ENCODE measurements around the gene TMEM101.
"Not testable (repeated sequence)": the region's sequence is repeated elsewhere in the genome, so short reads cannot be mapped to it uniquely, and the experiment has no call there.

Gene TMEM101

GRCh38 chr17:44005527-44006271, 9.1 kb downstream of the TMEM101 start:
- Histone ChIP-seq H3K9ac (ENCODE audit: low read length) (no peak overlapping the region), H3K27me3 (ENCODE audit: control insufficient read depth, insufficient read depth, low read length) (peaks cover 65% of the 10 kb centered on the region)

GRCh38 chr17:44004761-44005526, 9.8 kb downstream of the TMEM101 start:
- no peak overlapping the region for H3K27ac ChIP-seq (ENCODE audit: low read length)
- H3K4me3 ChIP-seq (ENCODE audit: low read length), result peak overlapping the region; percentile 79
- H3K9me3 ChIP-seq (ENCODE audit: control insufficient read depth, low read depth, low read length), result no peaks in the 10 kb centered on the region
- H3K4me1 ChIP-seq (ENCODE audit: control insufficient read depth, low read depth, low read length), result peaks cover 12% of the 10 kb centered on the region
- no peaks in the 10 kb centered on the region for H3K36me3 ChIP-seq (ENCODE audit: control insufficient read depth, low read depth, low read length)
- no peak overlapping the region for H3K9ac ChIP-seq (ENCODE audit: low read length)
- H3K27me3 ChIP-seq (ENCODE audit: control insufficient read depth, insufficient read depth, low read length), result peaks cover 65% of the 10 kb centered on the region

More at GRCh38 chr17:44005527-44006271, 9.1 kb downstream of the TMEM101 start:
- Histone ChIP-seq H3K27ac (ENCODE audit: low read length) (no peak overlapping the region), H3K4me1 (ENCODE audit: control insufficient read depth, low read depth, low read length) (peaks cover 12% of the 10 kb centered on the region), H3K9me3 (ENCODE audit: control insufficient read depth, low read depth, low read length) (no peaks in the 10 kb centered on the region), H3K36me3 (ENCODE audit: control insufficient read depth, low read depth, low read length) (peaks cover 3% of the 10 kb centered on the region), H3K4me3 (ENCODE audit: low read length) (peak overlapping the region; percentile 79)

GRCh38 chr17:44004077-44004760, 10.5 kb downstream of the TMEM101 start, which contains the start of gene NAGS:
Gene NAGS, plus strand, starts transcription at chr17:44004622. Its CDS starts 42 bp downstream, at chr17:44004664.
- H3K27me3 ChIP-seq (ENCODE audit: control insufficient read depth, insufficient read depth, low read length), result peaks cover 62% of the 10 kb centered on the region
- no peaks in the 10 kb centered on the region for H3K9me3 ChIP-seq (ENCODE audit: control insufficient read depth, low read depth, low read length)
- no peaks in the 10 kb centered on the region for H3K36me3 ChIP-seq (ENCODE audit: control insufficient read depth, low read depth, low read length)
- H3K4me3 ChIP-seq (ENCODE audit: low read length), result peak within 1 kb of the TSS; percentile 79
- peaks cover 12% of the 10 kb centered on the region for H3K4me1 ChIP-seq (ENCODE audit: control insufficient read depth, low read depth, low read length)
- H3K27ac ChIP-seq (ENCODE audit: low read length), result no peak within 1 kb of the TSS
- no peak within 1 kb of the TSS for H3K9ac ChIP-seq (ENCODE audit: low read length)

- peaks cover 5% of the 10 kb centered on the region for H3K4me1 ChIP-seq (ENCODE audit: control insufficient read depth, low read depth, low read length)
- H3K27me3 ChIP-seq (ENCODE audit: control insufficient read depth, insufficient read depth, low read length), result peaks cover 46% of the 10 kb centered on the region
- no peak overlapping the region for H3K27ac ChIP-seq (ENCODE audit: low read length)
Measured at GRCh38 chr17:44002141-44002848, 12.5 kb downstream of the TMEM101 start.

GRCh38 chr17:44001461-44001920, 13.3 kb downstream of the TMEM101 start:
- H3K9me3 ChIP-seq (ENCODE audit: control insufficient read depth, low read depth, low read length), result no peaks in the 10 kb centered on the region
- peaks cover 45% of the 10 kb centered on the region for H3K27me3 ChIP-seq (ENCODE audit: control insufficient read depth, insufficient read depth, low read length)
- no peaks in the 10 kb centered on the region for H3K36me3 ChIP-seq (ENCODE audit: control insufficient read depth, low read depth, low read length)
- H3K27ac ChIP-seq (ENCODE audit: low read length), result no peak overlapping the region
- H3K4me3 ChIP-seq (ENCODE audit: low read length), result no peak overlapping the region
- peaks cover 5% of the 10 kb centered on the region for H3K4me1 ChIP-seq (ENCODE audit: control insufficient read depth, low read depth, low read length)
- no peak overlapping the region for H3K9ac ChIP-seq (ENCODE audit: low read length)

More at GRCh38 chr17:44002141-44002848, 12.5 kb downstream of the TMEM101 start:
- no peak overlapping the region for H3K4me3 ChIP-seq (ENCODE audit: low read length)
- H3K9me3 ChIP-seq (ENCODE audit: control insufficient read depth, low read depth, low read length), result no peaks in the 10 kb centered on the region
- no peaks in the 10 kb centered on the region for H3K36me3 ChIP-seq (ENCODE audit: control insufficient read depth, low read depth, low read length)
- H3K9ac ChIP-seq (ENCODE audit: low read length), result no peak overlapping the region

GRCh38 chr17:44000871-44001460, 13.8 kb downstream of the TMEM101 start:
- no peaks in the 10 kb centered on the region for H3K9me3 ChIP-seq (ENCODE audit: control insufficient read depth, low read depth, low read length)
- H3K36me3 ChIP-seq (ENCODE audit: control insufficient read depth, low read depth, low read length), result no peaks in the 10 kb centered on the region
- H3K27ac ChIP-seq (ENCODE audit: low read length), result no peak overlapping the region
- peaks cover 5% of the 10 kb centered on the region for H3K4me1 ChIP-seq (ENCODE audit: control insufficient read depth, low read depth, low read length)
- H3K9ac ChIP-seq (ENCODE audit: low read length), result no peak overlapping the region
- H3K27me3 ChIP-seq (ENCODE audit: control insufficient read depth, insufficient read depth, low read length), result peaks cover 39% of the 10 kb centered on the region
- H3K4me3 ChIP-seq (ENCODE audit: low read length), result no peak overlapping the region

GRCh38 chr17:44000141-44000860, 14.5 kb downstream of the TMEM101 start:
- no peak overlapping the region for H3K9ac ChIP-seq (ENCODE audit: low read length)
- no peak overlapping the region for H3K27ac ChIP-seq (ENCODE audit: low read length)
- H3K27me3 ChIP-seq (ENCODE audit: control insufficient read depth, insufficient read depth, low read length), result peaks cover 35% of the 10 kb centered on the region
- H3K4me3 ChIP-seq (ENCODE audit: low read length), result no peak overlapping the region
- no peaks in the 10 kb centered on the region for H3K36me3 ChIP-seq (ENCODE audit: control insufficient read depth, low read depth, low read length)
- no peaks in the 10 kb centered on the region for H3K9me3 ChIP-seq (ENCODE audit: control insufficient read depth, low read depth, low read length)
- peaks cover 2% of the 10 kb centered on the region for H3K4me1 ChIP-seq (ENCODE audit: control insufficient read depth, low read depth, low read length)

- no peaks in the 10 kb centered on the region for H3K36me3 ChIP-seq (ENCODE audit: control insufficient read depth, low read depth, low read length)
- no peak overlapping the region for H3K4me3 ChIP-seq (ENCODE audit: low read length)
- no peaks in the 10 kb centered on the region for H3K4me1 ChIP-seq (ENCODE audit: control insufficient read depth, low read depth, low read length)
- H3K27me3 ChIP-seq (ENCODE audit: control insufficient read depth, insufficient read depth, low read length), result peaks cover 35% of the 10 kb centered on the region
- no peaks in the 10 kb centered on the region for H3K9me3 ChIP-seq (ENCODE audit: control insufficient read depth, low read depth, low read length)
- H3K9ac ChIP-seq (ENCODE audit: low read length), result no peak overlapping the region
- H3K27ac ChIP-seq (ENCODE audit: low read length), result no peak overlapping the region
Measured at GRCh38 chr17:43999024-43999423, 15.7 kb downstream of the TMEM101 start.

GRCh38 chr17:43998552-43998951, 16.2 kb downstream of the TMEM101 start:
- Histone ChIP-seq H3K27me3 (ENCODE audit: control insufficient read depth, insufficient read depth, low read length) (peaks cover 32% of the 10 kb centered on the region), H3K27ac (ENCODE audit: low read length) (no peak overlapping the region), H3K4me1 (ENCODE audit: control insufficient read depth, low read depth, low read length) (no peaks in the 10 kb centered on the region)

GRCh38 chr17:43997180-43997579, 17.6 kb downstream of the TMEM101 start:
- H3K36me3 ChIP-seq (ENCODE audit: control insufficient read depth, low read depth, low read length); H3K9me3 ChIP-seq (ENCODE audit: control insufficient read depth, low read depth, low read length); H3K27ac ChIP-seq (ENCODE audit: low read length); H3K4me3 ChIP-seq (ENCODE audit: low read length); H3K4me1 ChIP-seq (ENCODE audit: control insufficient read depth, low read depth, low read length); H3K9ac ChIP-seq (ENCODE audit: low read length): not testable (repeated sequence)
- H3K27me3 ChIP-seq (ENCODE audit: control insufficient read depth, insufficient read depth, low read length), result peaks cover 19% of the 10 kb centered on the region

More at GRCh38 chr17:43998552-43998951, 16.2 kb downstream of the TMEM101 start:
- H3K36me3 ChIP-seq (ENCODE audit: control insufficient read depth, low read depth, low read length), result no peaks in the 10 kb centered on the region
- no peak overlapping the region for H3K9ac ChIP-seq (ENCODE audit: low read length)
- no peak overlapping the region for H3K4me3 ChIP-seq (ENCODE audit: low read length)
- H3K9me3 ChIP-seq (ENCODE audit: control insufficient read depth, low read depth, low read length), result no peaks in the 10 kb centered on the region

Measured in iPS-18a (cell line).